Naive B cell (primary cell): ENCODE measurements around the gene ZNF670. TPM values are rescaled to one million over a fixed set of nuclear protein-coding genes. Genes with fewer than 3 reads are reported as not detected.
A peak's percentile ranks its signal among the peaks of the same experiment; 100 is the strongest.

Source experiments
- ATAC-seq, 2 donors: fragments of 150-1000 bp; cut with Tn5 transposase; 2 replicates each; pipeline ENCODE4 v1.10.0; 2021; ENCODE audit warnings: low read depth in 2 of 2, mild to moderate bottlenecking in 2 of 2, moderate library complexity in 2 of 2
- DNase-seq: peaks from one replicate; pipeline ENCODE4 v3.0.0; 2022
- H3K27ac Mint-ChIP-seq, 6 donors: one replicate each; pipeline ENCODE4 v1.8.0; 2020 to 2022; ENCODE audit warnings: mild to moderate bottlenecking in 6 of 6, mixed read lengths in 6 of 6, moderate library complexity in 5 of 6, inconsistent platforms in 2 of 6
- H3K27me3 Mint-ChIP-seq, 3 donors: one replicate each; pipeline ENCODE4 v1.8.0; 2021 to 2022; ENCODE audit warnings: mixed read lengths in 3 of 3, mild to moderate bottlenecking in 1 of 3
- H3K36me3 Mint-ChIP-seq, 2 donors: one replicate each; pipeline ENCODE4 v1.8.0; 2020 to 2022; ENCODE audit warnings: mixed read lengths in 2 of 2, inconsistent platforms in 1 of 2, mild to moderate bottlenecking in 1 of 2
- H3K4me1 Mint-ChIP-seq, 3 donors: one replicate each; pipeline ENCODE4 v1.8.0; 2020 to 2022; ENCODE audit warnings: mixed read lengths in 3 of 3, inconsistent platforms in 1 of 3, mild to moderate bottlenecking in 1 of 3, moderate library complexity in 1 of 3
- H3K4me3 Mint-ChIP-seq, 8 donors: one replicate each; pipeline ENCODE4 v1.8.0; 2020 to 2022; ENCODE audit warnings: mild to moderate bottlenecking in 8 of 8, mixed read lengths in 8 of 8, moderate library complexity in 8 of 8, inconsistent platforms in 2 of 8
- H3K9me3 Mint-ChIP-seq, 7 donors: one replicate each; pipeline ENCODE4 v1.8.0; 2020 to 2022; ENCODE audit warnings: mixed read lengths in 7 of 7, mild to moderate bottlenecking in 5 of 7, inconsistent platforms in 2 of 7, moderate library complexity in 1 of 7
- polyA plus RNA-seq, 6 donors: library from polyadenylated mRNA; unstranded; fragments of 300-500 nt; fragmentation: Illumina TruSeq; gene quantifications; one replicate each; pipeline ENCODE4 v1.2.3, GENCODE V29; 2021; ENCODE audit warnings: low read depth in 6 of 6

The ZNF670 gene
- polyA plus RNA-seq, 6 donors from 2014 or later, result 1.8 to 5.0 (median 3.7) TPM

DNA sequence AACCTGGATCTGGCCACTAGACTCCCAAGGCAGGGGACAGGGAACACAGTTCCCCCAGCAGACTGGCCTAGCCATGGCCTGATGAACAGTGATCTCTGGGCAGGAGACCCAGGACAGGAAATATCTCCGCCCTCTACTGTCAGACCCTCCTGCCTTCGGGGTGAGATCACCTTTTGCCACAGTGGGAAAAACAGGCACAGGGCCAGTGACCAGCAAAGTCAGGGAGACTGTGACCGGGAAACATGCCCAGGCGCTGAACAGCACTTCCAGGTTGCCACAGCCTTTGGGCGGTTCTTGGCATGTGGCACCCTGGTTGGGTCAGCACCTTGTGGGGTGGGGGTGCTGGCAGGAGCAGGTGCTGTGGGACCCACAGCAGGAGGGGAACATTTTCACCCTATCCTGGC lies 34.5 kb upstream of the ZNF670 start:
- H3K4me3 Mint-ChIP-seq, result peak overlapping the region; percentile 47 to 72 (median 66)
- peaks cover 1 to 15% of the 10 kb centered on the region in 2 donors for H3K36me3 Mint-ChIP-seq
- H3K27ac Mint-ChIP-seq, result peak overlapping the region in 1 of 6 donors; percentile 71
- no peak for ATAC-seq
- peaks cover 0 to 4% (median 0%) of the 10 kb centered on the region in 7 donors for H3K9me3 Mint-ChIP-seq
- peaks cover 7 to 13% (median 11%) of the 10 kb centered on the region in 3 donors for H3K4me1 Mint-ChIP-seq
- peaks cover 35 to 39% (median 38%) of the 10 kb centered on the region in 3 donors for H3K27me3 Mint-ChIP-seq
- DNase-seq, result no peak

DNA sequence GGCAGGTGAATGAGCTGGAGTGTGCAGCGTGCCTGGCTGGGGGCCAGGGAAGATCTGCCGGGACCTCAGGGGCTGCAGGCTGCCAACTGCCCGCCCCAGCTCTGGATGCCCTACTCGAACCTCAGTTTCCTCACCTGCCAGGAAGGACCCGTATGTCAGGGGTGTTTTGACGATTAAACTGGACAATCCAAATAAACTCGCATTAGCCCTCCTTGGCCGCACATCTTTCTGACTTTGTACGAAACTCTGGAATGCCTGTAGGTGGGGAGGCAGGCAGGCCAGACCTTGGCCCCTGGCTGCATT lies 33.8 kb upstream of the ZNF670 start:
- Mint-ChIP-seq H3K4me1 (peaks cover 7 to 13% (median 11%) of the 10 kb centered on the region in 3 donors), H3K9me3 (peaks cover 0 to 4% (median 0%) of the 10 kb centered on the region in 7 donors), H3K27ac (no peak overlapping the region), H3K36me3 (peaks cover 8 to 15% of the 10 kb centered on the region in 2 donors), H3K27me3 (peaks cover 39 to 46% (median 44%) of the 10 kb centered on the region in 3 donors), H3K4me3 (peak overlapping the region in 7 of 8 donors; percentile 22 to 72 (median 59))
- ATAC-seq (no peak), DNase-seq (no peak)

- H3K4me3 Mint-ChIP-seq, result peak overlapping the region in 6 of 8 donors; percentile 33 to 75 (median 69)
- H3K27ac Mint-ChIP-seq, result peak overlapping the region in 1 of 6 donors; percentile 47
- H3K27me3 Mint-ChIP-seq, result peaks cover 42 to 51% (median 50%) of the 10 kb centered on the region in 3 donors
- DNase-seq, result peak; percentile 16
- H3K36me3 Mint-ChIP-seq, result peaks cover 10 to 15% of the 10 kb centered on the region in 2 donors
- H3K4me1 Mint-ChIP-seq, result peaks cover 7 to 13% (median 11%) of the 10 kb centered on the region in 3 donors
- H3K9me3 Mint-ChIP-seq, result peaks cover 0 to 4% (median 0%) of the 10 kb centered on the region in 7 donors
- peak; percentile 52 to 54 for ATAC-seq
Observed at GRCh38 chr1:247111700-247112478, 33.3 kb upstream of the ZNF670 start.

- H3K36me3 Mint-ChIP-seq, result peaks cover 10 to 15% of the 10 kb centered on the region in 2 donors
- H3K27me3 Mint-ChIP-seq, result peaks cover 42 to 51% (median 50%) of the 10 kb centered on the region in 3 donors
- ATAC-seq (peak; percentile 55 to 59), DNase-seq (no peak)
- H3K27ac Mint-ChIP-seq, result peak overlapping the region in 2 of 6 donors; percentile 11 to 12
- H3K4me3 Mint-ChIP-seq, result peak overlapping the region; percentile 65 to 91 (median 73)
- peaks cover 0 to 4% (median 0%) of the 10 kb centered on the region in 7 donors for H3K9me3 Mint-ChIP-seq
- peaks cover 7 to 13% (median 11%) of the 10 kb centered on the region in 3 donors for H3K4me1 Mint-ChIP-seq
Observed at GRCh38 chr1:247111259-247111699, 32.7 kb upstream of the ZNF670 start.

GRCh38 chr1:247110627-247111258 lies 32.1 kb upstream of the ZNF670 start:
- ATAC-seq (peak; percentile 33 to 40), DNase-seq (peak; percentile 25)
- H3K4me1 Mint-ChIP-seq, result peaks cover 7 to 13% (median 11%) of the 10 kb centered on the region in 3 donors
- H3K27ac Mint-ChIP-seq, result peak overlapping the region in 3 of 6 donors; percentile 7 to 12 (median 11)
- H3K4me3 Mint-ChIP-seq, result peak overlapping the region; percentile 65 to 91 (median 73)
- H3K9me3 Mint-ChIP-seq, result peaks cover 0 to 4% (median 0%) of the 10 kb centered on the region in 7 donors
- peaks cover 10 to 15% of the 10 kb centered on the region in 2 donors for H3K36me3 Mint-ChIP-seq
- peaks cover 42 to 51% (median 50%) of the 10 kb centered on the region in 3 donors for H3K27me3 Mint-ChIP-seq

DNA sequence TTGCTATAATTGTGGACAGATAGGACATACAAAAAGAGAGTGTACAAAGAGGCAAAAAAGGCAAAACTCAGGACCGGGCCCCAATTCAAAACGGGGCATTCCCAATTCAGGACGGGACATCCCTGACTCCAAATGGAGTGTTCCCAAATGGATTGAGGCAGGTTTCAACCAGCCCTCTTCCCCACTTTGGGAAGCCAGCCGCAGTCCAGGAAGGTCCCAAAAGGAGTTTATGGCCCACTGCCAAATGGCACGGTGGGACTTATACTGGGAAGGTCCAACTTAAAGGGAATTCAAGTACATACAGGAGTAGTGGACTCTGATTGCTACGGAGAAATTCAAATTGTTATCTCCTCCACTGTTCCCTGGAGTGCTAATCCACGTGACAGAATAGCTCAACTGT lies 29.1 kb upstream of the ZNF670 start:
- peak overlapping the region in 1 of 6 donors; percentile 42 for H3K27ac Mint-ChIP-seq
- H3K27me3 Mint-ChIP-seq, result peaks cover 33 to 47% (median 43%) of the 10 kb centered on the region in 3 donors
- H3K4me1 Mint-ChIP-seq, result peaks cover 7 to 23% (median 23%) of the 10 kb centered on the region in 3 donors
- H3K4me3 Mint-ChIP-seq, result peak overlapping the region in 1 of 8 donors; percentile 66
- ATAC-seq (no peak), DNase-seq (no peak)
- H3K9me3 Mint-ChIP-seq, result peaks cover 0 to 7% (median 0%) of the 10 kb centered on the region in 7 donors
- H3K36me3 Mint-ChIP-seq, result peaks cover 14 to 18% of the 10 kb centered on the region in 2 donors

GRCh38 chr1:247105966-247106365 lies 27.4 kb upstream of the ZNF670 start:
- DNase-seq (no peak), ATAC-seq (no peak)
- Mint-ChIP-seq H3K4me1 (peaks cover 5 to 22% (median 19%) of the 10 kb centered on the region in 3 donors), H3K4me3 (peak overlapping the region in 6 of 8 donors; percentile 6 to 39 (median 26)), H3K27ac (peak overlapping the region in 1 of 6 donors; percentile 89), H3K36me3 (peaks cover 30 to 33% of the 10 kb centered on the region in 2 donors), H3K9me3 (peaks cover under 1 to 23% (median 15%) of the 10 kb centered on the region in 7 donors), H3K27me3 (peaks cover 31 to 41% (median 39%) of the 10 kb centered on the region in 3 donors)

DNA sequence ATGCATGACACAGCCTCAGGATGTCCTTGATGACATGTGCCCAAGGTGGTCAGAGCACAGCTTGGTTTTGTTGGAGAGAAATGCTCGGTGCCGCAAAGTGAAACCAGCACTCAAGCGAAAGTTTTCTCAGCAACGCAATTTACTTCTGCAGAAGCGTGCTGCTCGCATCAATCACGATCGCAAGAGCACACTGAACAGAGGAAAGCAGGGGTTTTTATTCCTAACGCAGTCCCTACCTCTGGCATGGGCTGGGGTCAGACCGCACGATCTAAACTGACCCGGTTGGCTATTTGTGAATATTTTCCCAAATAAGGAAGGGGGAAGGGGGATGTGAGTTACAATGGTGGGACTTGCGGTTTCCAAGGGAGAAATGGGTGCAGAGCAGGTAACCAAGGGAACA lies 26.4 kb upstream of the ZNF670 start:
- ATAC-seq (no peak), DNase-seq (no peak)
- Mint-ChIP-seq H3K9me3 (peaks cover 4 to 33% (median 24%) of the 10 kb centered on the region in 7 donors), H3K27me3 (peaks cover 25 to 34% (median 31%) of the 10 kb centered on the region in 3 donors), H3K36me3 (peaks cover 34 to 38% of the 10 kb centered on the region in 2 donors), H3K4me1 (peaks cover 0 to 18% (median 15%) of the 10 kb centered on the region in 3 donors), H3K27ac (peak overlapping the region; percentile 56 to 95 (median 90)), H3K4me3 (peak overlapping the region; percentile 30 to 96 (median 94))

GRCh38 chr1:247103859-247104591 lies 25.4 kb upstream of the ZNF670 start, which contains the start of gene ZNF669:
TSS of gene ZNF669 (minus strand) at chr1:247104356. CDS start at chr1:247104199, 157 bp downstream.
- Mint-ChIP-seq H3K27me3 (peaks cover 16 to 27% (median 21%) of the 10 kb centered on the region in 3 donors), H3K4me3 (peak within 1 kb of the TSS; percentile 87 to 96 (median 95)), H3K4me1 (peaks cover 0 to 15% (median 14%) of the 10 kb centered on the region in 3 donors), H3K9me3 (peaks cover 0 to 41% (median 24%) of the 10 kb centered on the region in 7 donors), H3K36me3 (peaks cover 28 to 38% of the 10 kb centered on the region in 2 donors), H3K27ac (peak within 1 kb of the TSS; percentile 86 to 96 (median 94))
- DNase-seq (peak; percentile 98), ATAC-seq (peak; percentile 94 to 95)

GRCh38 chr1:247102381-247102780 lies 23.8 kb upstream of the ZNF670 start:
- Mint-ChIP-seq H3K36me3 (peaks cover 32 to 35% of the 10 kb centered on the region in 2 donors), H3K4me3 (peak overlapping the region in 3 of 8 donors; percentile 87 to 96 (median 96)), H3K9me3 (peaks cover 0 to 56% (median 36%) of the 10 kb centered on the region in 7 donors), H3K4me1 (peaks cover 0 to 15% (median 14%) of the 10 kb centered on the region in 3 donors), H3K27ac (peak overlapping the region in 2 of 6 donors; percentile 19 to 90), H3K27me3 (peaks cover 2 to 11% (median 5%) of the 10 kb centered on the region in 3 donors)
- ATAC-seq (no peak), DNase-seq (no peak)

DNA sequence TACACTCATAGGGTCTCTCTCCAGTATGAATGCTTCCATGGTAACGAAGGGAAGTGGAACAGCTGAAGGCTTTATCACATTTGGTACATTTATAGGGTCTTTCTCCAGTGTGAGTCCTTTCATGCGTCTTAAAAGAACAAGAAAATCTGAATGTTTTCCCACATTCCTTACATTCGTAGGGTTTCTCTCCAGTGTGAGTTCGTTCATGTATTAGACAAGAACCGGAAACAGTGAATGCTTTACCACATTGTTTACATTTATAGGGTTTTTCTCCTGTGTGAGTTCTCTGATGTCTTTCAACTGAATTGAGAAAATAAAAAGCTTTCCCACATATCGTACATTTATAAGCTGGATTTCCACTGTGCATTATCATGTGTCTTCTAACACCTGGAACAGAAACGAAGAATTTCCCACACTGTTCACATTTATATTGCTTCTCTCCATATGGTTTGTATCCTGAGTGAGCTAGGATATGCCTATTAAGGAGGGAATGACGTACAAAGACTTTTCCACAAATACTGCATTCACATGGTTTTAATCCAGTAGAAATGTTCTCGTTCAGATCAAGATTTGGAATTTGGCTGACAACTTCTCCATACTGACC lies 22.2 kb upstream of the ZNF670 start:
- Mint-ChIP-seq H3K36me3 (peaks cover 47 to 48% of the 10 kb centered on the region in 2 donors), H3K4me1 (peaks cover 0 to 15% (median 14%) of the 10 kb centered on the region in 3 donors), H3K4me3 (peak overlapping the region in 1 of 8 donors; percentile 13), H3K9me3 (peaks cover 0 to 71% (median 51%) of the 10 kb centered on the region in 7 donors), H3K27me3 (peaks cover 0 to 5% (median 0%) of the 10 kb centered on the region in 3 donors), H3K27ac (peak overlapping the region in 2 of 6 donors; percentile 20 to 26)
- no peak for ATAC-seq
- no peak for DNase-seq

DNA sequence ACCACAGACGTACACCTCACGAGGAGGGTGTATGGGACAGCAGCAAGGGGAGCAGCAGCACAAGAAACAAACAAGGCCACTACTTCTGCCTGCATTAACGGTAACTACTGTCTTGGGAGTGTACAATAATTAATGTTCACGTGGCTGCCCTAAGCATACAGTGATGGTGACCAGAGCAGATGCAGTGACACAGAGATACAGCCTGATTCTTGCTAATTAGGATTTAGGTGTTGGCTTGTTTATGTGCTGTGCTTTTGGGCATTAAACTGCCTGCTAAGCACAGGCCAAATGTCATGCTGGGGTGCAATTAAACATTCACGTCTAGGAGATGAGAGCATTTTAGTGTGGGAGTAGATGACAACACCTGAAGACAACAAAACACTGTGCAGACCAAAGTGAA lies 18.3 kb upstream of the ZNF670 start:
- H3K4me3 Mint-ChIP-seq, result peak overlapping the region in 1 of 8 donors; percentile 64
- H3K4me1 Mint-ChIP-seq, result no peaks in the 10 kb centered on the region
- no peak for DNase-seq
- H3K27ac Mint-ChIP-seq, result no peak overlapping the region
- no peaks in the 10 kb centered on the region for H3K27me3 Mint-ChIP-seq
- ATAC-seq, result no peak
- H3K9me3 Mint-ChIP-seq, result peaks cover 0 to 67% (median 47%) of the 10 kb centered on the region in 7 donors
- H3K36me3 Mint-ChIP-seq, result peaks cover 36 to 41% of the 10 kb centered on the region in 2 donors
